Hepatocyte (in vitro differentiated cells): ENCODE results near the gene DSCAM. TPM values are rescaled to one million over a fixed set of nuclear protein-coding genes. Genes with fewer than 3 reads are reported as not detected.

Source experiments
- DNase-seq: peaks from one replicate; pipeline ENCODE4 v3.0.0-alpha.2; 2016; ENCODE audit warnings: low spot score
- H2AFZ ChIP-seq: fragments of 200-600 bp; sonication (generic); 2 replicates; pipeline ENCODE4 v1.6.0; 2016; ENCODE audit warnings: antibody characterized with exemption, mild to moderate bottlenecking
- H3K27ac ChIP-seq: fragments of 200-600 bp; sonication (generic); 2 replicates; pipeline ENCODE4 v1.5.1; 2016; ENCODE audit warnings: mild to moderate bottlenecking
- H3K27me3 ChIP-seq: fragments of 200-600 bp; sonication (generic); 2 replicates; pipeline ENCODE4 v1.6.1; 2016
- H3K36me3 ChIP-seq: fragments of 200-600 bp; sonication (generic); replicated peaks from 2 replicates; pipeline ENCODE4 v1.5.1; 2016; ENCODE audit warnings: low read depth; ENCODE audit not compliant: insufficient read depth
- H3K4me1 ChIP-seq: fragments of 200-600 bp; sonication (generic); 2 replicates; pipeline ENCODE4 v1.5.1; 2016; ENCODE audit warnings: mild to moderate bottlenecking, moderate library complexity; ENCODE audit not compliant: insufficient read depth
- H3K4me2 ChIP-seq: fragments of 200-600 bp; sonication (generic); 2 replicates; pipeline ENCODE4 v1.6.0; 2016
- H3K4me3 ChIP-seq: fragments of 200-600 bp; sonication (generic); 2 replicates; pipeline ENCODE4 v1.5.1; 2016; ENCODE audit warnings: mild to moderate bottlenecking
- H3K79me2 ChIP-seq: fragments of 200-600 bp; sonication (generic); 2 replicates; pipeline ENCODE4 v1.6.0; 2017; ENCODE audit warnings: mild to moderate bottlenecking
- H3K9me2 ChIP-seq: fragments of 200-600 bp; sonication (generic); replicated peaks from 2 replicates; pipeline ENCODE4 v1.6.0; 2017; ENCODE audit warnings: mild to moderate bottlenecking; ENCODE audit not compliant: insufficient read depth
- H3K9me3 ChIP-seq: fragments of 200-600 bp; sonication (generic); 2 replicates; pipeline ENCODE4 v1.5.1; 2016; ENCODE audit warnings: low read depth, mild to moderate bottlenecking
- H4K20me1 ChIP-seq: fragments of 200-600 bp; sonication (generic); 2 replicates; pipeline ENCODE4 v1.6.0; 2016; ENCODE audit warnings: mild to moderate bottlenecking; ENCODE audit not compliant: insufficient read depth, poor library complexity, severe bottlenecking
- EZH2 ChIP-seq: fragments of 200-600 bp; sonication (generic); IDR thresholded peaks from 2 replicates; pipeline ENCODE4 v1.6.1; 2016; ENCODE audit warnings: antibody characterized with exemption, mild to moderate bottlenecking, borderline replicate concordance
- EZH2phosphoT487 ChIP-seq: fragments of 200-600 bp; sonication (generic); IDR thresholded peaks from one replicate; pipeline ENCODE4 v1.6.1; 2018; ENCODE audit warnings: antibody characterized with exemption, mild to moderate bottlenecking, low read depth, moderate library complexity; ENCODE audit not compliant: unreplicated experiment, severe bottlenecking
- WGBS: methylation state at CpG from one replicate; pipeline ENCODE4 v1.1.6; 2016; ENCODE audit warnings: low lambda C conversion rate; ENCODE audit errors: missing lambda C conversion rate; 5-methylcytosine and 5-hydroxymethylcytosine counted together
- polyA plus RNA-seq: library from polyadenylated mRNA; unstranded; fragments of >200 nt; fragmentation: Nextera tagmentation; extraction: Ambion mirVana; gene quantifications from 2 replicates; pipeline ENCODE4 v1.2.1, GENCODE V29; 2016
- total RNA-seq: library from RNA; depleted of rRNA; stranded (reverse); fragments of >200 nt; gene quantifications from 2 replicates; pipeline ENCODE4 v1.2.3, GENCODE V29; 2014
- TF ChIP-seq, protein P1 (sequence below): fragments of 200-600 bp; sonication (generic); IDR thresholded peaks from 2 replicates; pipeline ENCODE4 v1.5.1; 2016; ENCODE audit warnings: antibody characterized with exemption, mild to moderate bottlenecking; ENCODE audit not compliant: poor library complexity

Gene DSCAM
- total and polyA plus RNA-seq, 2 experiments from 2014 or later = 0.33 TPM; not detected in 1

DNA sequence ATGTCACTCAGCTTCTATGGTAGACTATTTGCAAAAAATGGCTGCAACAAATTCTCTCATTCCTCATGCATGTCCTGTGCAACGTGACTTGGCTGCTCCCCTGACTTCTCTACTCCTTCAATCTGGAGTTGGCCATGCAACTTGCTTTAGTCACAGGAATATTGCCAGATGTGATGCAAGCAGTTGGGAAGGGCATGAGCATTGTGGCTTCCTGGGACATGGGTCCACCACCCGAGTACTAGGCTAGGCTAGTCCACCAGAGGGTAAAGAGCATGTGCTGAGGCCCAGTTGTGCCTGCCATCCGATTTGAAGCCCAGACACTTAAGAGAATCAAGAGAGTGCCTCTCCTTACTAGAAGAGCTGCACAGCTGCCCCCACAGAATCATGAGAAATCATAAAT is 89.6 kb downstream of the DSCAM start:
- 91% methylated on average over 3 of the region's 3 CpGs for WGBS
- DNase-seq = no peak
- no peak for TF ChIP-seq EZH2phosphoT487
- Histone ChIP-seq H4K20me1 (no peaks in the 10 kb centered on the region), H3K27ac (no peak overlapping the region), H3K36me3 (no peaks in the 10 kb centered on the region), H3K79me2 (no peaks in the 10 kb centered on the region), H3K4me2 (no peak overlapping the region), H3K9me3 (no peaks in the 10 kb centered on the region), H3K4me3 (no peak overlapping the region), H2AFZ (no peak overlapping the region), H3K9me2 (no peaks in the 10 kb centered on the region), H3K4me1 (no peaks in the 10 kb centered on the region), H3K27me3 (no peaks in the 10 kb centered on the region)

DNA sequence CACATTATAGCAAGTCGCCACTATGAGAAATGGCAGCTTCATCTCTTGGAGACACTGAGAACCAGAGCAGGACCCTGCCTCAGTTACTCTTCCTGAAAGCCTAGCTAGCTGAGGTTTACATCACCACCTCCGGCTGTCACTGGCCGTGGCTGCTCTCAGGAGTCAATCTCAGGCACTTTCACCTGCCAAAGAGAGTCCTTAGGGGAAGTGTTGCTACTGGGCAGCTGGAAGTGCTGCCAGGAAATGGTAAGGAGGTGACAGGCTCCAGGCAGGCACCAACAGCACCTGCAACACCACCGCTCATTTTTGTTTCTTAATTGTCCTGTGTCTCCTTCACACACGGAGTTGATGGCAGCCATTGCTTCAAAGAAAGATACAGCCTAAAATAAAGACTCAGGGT is 92.5 kb downstream of the DSCAM start:
- no peak for DNase-seq
- 73% methylated on average over 5 of the region's 5 CpGs for WGBS
- no peaks in the 10 kb centered on the region for H3K9me2 ChIP-seq
- H3K79me2 ChIP-seq = no peaks in the 10 kb centered on the region
- H3K27me3 ChIP-seq = no peaks in the 10 kb centered on the region
- no peak overlapping the region for H3K4me3 ChIP-seq
- H3K36me3 ChIP-seq = no peaks in the 10 kb centered on the region
- TF ChIP-seq EZH2phosphoT487 (no peak), EZH2 (no peak)
- TF ChIP-seq, protein P1, sequence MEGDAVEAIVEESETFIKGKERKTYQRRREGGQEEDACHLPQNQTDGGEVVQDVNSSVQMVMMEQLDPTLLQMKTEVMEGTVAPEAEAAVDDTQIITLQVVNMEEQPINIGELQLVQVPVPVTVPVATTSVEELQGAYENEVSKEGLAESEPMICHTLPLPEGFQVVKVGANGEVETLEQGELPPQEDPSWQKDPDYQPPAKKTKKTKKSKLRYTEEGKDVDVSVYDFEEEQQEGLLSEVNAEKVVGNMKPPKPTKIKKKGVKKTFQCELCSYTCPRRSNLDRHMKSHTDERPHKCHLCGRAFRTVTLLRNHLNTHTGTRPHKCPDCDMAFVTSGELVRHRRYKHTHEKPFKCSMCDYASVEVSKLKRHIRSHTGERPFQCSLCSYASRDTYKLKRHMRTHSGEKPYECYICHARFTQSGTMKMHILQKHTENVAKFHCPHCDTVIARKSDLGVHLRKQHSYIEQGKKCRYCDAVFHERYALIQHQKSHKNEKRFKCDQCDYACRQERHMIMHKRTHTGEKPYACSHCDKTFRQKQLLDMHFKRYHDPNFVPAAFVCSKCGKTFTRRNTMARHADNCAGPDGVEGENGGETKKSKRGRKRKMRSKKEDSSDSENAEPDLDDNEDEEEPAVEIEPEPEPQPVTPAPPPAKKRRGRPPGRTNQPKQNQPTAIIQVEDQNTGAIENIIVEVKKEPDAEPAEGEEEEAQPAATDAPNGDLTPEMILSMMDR = no peak
- no peak overlapping the region for H2AFZ ChIP-seq
- H4K20me1 ChIP-seq = no peaks in the 10 kb centered on the region
- no peaks in the 10 kb centered on the region for H3K9me3 ChIP-seq
- H3K4me2 ChIP-seq = no peak overlapping the region
- no peak overlapping the region for H3K27ac ChIP-seq
- no peaks in the 10 kb centered on the region for H3K4me1 ChIP-seq

DNA sequence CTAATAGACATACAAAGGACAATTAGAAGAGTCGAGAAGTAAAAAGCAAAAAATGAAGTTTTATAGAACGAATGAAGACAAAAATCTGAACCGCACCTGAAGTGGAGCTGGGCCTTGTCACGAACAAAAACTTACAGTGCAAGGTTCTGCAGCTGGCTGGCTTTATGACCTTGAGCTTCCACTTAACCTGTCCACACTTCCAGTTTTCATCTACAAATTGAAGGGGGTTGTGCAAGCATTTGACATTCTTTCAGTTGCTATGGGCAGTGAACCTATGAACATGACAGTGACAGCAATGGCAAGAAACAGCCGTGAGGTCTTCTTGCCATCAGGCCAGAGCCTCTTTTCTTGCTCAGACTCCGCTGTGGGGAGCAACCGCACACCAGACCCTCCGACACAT is 93.2 kb downstream of the DSCAM start:
- Histone ChIP-seq H3K27ac (no peak overlapping the region), H3K27me3 (no peaks in the 10 kb centered on the region), H3K4me3 (no peak overlapping the region), H3K79me2 (no peaks in the 10 kb centered on the region), H3K4me2 (no peak overlapping the region), H3K9me2 (no peaks in the 10 kb centered on the region), H3K36me3 (no peaks in the 10 kb centered on the region), H3K4me1 (no peaks in the 10 kb centered on the region), H2AFZ (no peak overlapping the region), H3K9me3 (no peaks in the 10 kb centered on the region), H4K20me1 (no peaks in the 10 kb centered on the region)
- TF ChIP-seq EZH2 = no peak
- TF ChIP-seq, protein P1 = no peak
- no peak for TF ChIP-seq EZH2phosphoT487
- DNase-seq = no peak
- WGBS = 90% methylated on average over 8 of the region's 8 CpGs

DNA sequence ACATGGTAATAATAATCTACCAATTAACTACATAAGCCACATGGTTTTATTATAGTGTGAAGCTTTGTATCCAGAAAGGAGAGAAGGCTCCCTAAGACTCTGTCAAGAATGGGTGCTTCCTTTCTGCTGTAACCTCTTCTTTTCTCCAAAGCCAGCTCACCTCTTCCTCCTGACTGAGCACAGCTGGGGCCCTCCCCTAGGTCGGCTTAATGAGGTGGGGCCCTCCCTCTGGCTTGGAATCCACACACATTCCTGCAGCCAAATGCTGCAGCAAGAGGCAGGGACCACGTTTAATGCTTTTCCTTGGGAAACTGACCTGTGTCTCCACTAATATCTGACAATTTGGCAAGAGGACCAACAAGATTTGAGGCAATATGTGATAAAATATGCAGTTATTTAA is 94.8 kb downstream of the DSCAM start:
- Histone ChIP-seq H3K79me2 (no peaks in the 10 kb centered on the region), H3K4me3 (no peak overlapping the region), H4K20me1 (no peaks in the 10 kb centered on the region), H3K9me3 (no peaks in the 10 kb centered on the region), H3K4me1 (no peaks in the 10 kb centered on the region), H3K9me2 (no peaks in the 10 kb centered on the region), H3K27me3 (no peaks in the 10 kb centered on the region), H3K4me2 (no peak overlapping the region), H2AFZ (no peak overlapping the region), H3K36me3 (no peaks in the 10 kb centered on the region), H3K27ac (no peak overlapping the region)
- TF ChIP-seq, protein P1 = no peak
- no peak for TF ChIP-seq EZH2phosphoT487
- no peak for DNase-seq
- WGBS = 16% methylated on average over 2 of the region's 2 CpGs
